SJCRH30 (cell line): ENCODE results near the gene CLCA4. TPM values are rescaled to one million over a fixed set of nuclear protein-coding genes. Genes with fewer than 3 reads are reported as not detected.
"Not testable (repeated sequence)": the region's sequence is repeated elsewhere in the genome, so short reads cannot be mapped to it uniquely, and the experiment has no call there.

Experiments used
- DNase-seq, 2 experiments: peaks; one replicate each; pipeline ENCODE4 v3.0.0-alpha.2; 2015 to 2020
- H3K27ac ChIP-seq: fragments of 250-450 bp; sonication (Bioruptor Pico); 2 replicates; pipeline ENCODE4 v1.5.1; 2020; ENCODE audit warnings: mild to moderate bottlenecking, moderate library complexity
- H3K27me3 ChIP-seq: fragments of 250-450 bp; sonication (Bioruptor Pico); 2 replicates; pipeline ENCODE4 v1.5.1; 2020; ENCODE audit warnings: mild to moderate bottlenecking, moderate library complexity
- H3K36me3 ChIP-seq: fragments of 250-450 bp; sonication (Bioruptor Pico); 2 replicates; pipeline ENCODE4 v1.5.1; 2020; ENCODE audit warnings: mild to moderate bottlenecking, moderate library complexity
- H3K4me1 ChIP-seq: fragments of 250-450 bp; sonication (Bioruptor Pico); 2 replicates; pipeline ENCODE4 v1.5.1; 2020; ENCODE audit warnings: mild to moderate bottlenecking, moderate library complexity
- H3K4me3 ChIP-seq: fragments of 250-450 bp; sonication (Bioruptor Pico); 2 replicates; pipeline ENCODE4 v1.5.1; 2020; ENCODE audit warnings: mild to moderate bottlenecking, moderate library complexity
- H3K9me3 ChIP-seq: fragments of 250-450 bp; sonication (Bioruptor Pico); replicated peaks from 2 replicates; pipeline ENCODE4 v1.5.1; 2020; ENCODE audit warnings: mild to moderate bottlenecking, moderate library complexity
- total RNA-seq: library from RNA; depleted of rRNA; stranded (reverse); fragments of >200 nt; shearing (Covaris generic); gene quantifications from 2 replicates; pipeline ENCODE4 v1.2.3, GENCODE V29; 2014

The CLCA4 gene
- total RNA-seq, 1 experiment from 2014 or later = not detected

GRCh38 chr1:86557739-86558138, 10.9 kb downstream of the CLCA4 start:
- no peaks in the 10 kb centered on the region for H3K27me3 ChIP-seq
- H3K27ac ChIP-seq = no peak overlapping the region
- H3K9me3 ChIP-seq = no peaks in the 10 kb centered on the region
- no peak for DNase-seq
- no peak overlapping the region for H3K4me3 ChIP-seq
- H3K4me1 ChIP-seq = no peaks in the 10 kb centered on the region
- H3K36me3 ChIP-seq = no peaks in the 10 kb centered on the region

- H3K27me3 ChIP-seq = no peaks in the 10 kb centered on the region
- no peaks in the 10 kb centered on the region for H3K9me3 ChIP-seq
- DNase-seq = no peak
- H3K27ac ChIP-seq = no peak overlapping the region
- no peak overlapping the region for H3K4me3 ChIP-seq
- H3K36me3 ChIP-seq = no peaks in the 10 kb centered on the region
- H3K4me1 ChIP-seq = no peaks in the 10 kb centered on the region
Observed at GRCh38 chr1:86563849-86564248, 17.0 kb downstream of the CLCA4 start.

- H3K36me3 ChIP-seq = no peaks in the 10 kb centered on the region
- H3K9me3 ChIP-seq = no peaks in the 10 kb centered on the region
- DNase-seq = no peak
- no peak overlapping the region for H3K27ac ChIP-seq
- no peaks in the 10 kb centered on the region for H3K4me1 ChIP-seq
- no peaks in the 10 kb centered on the region for H3K27me3 ChIP-seq
- H3K4me3 ChIP-seq = no peak overlapping the region
Observed at GRCh38 chr1:86567341-86567740, 20.5 kb downstream of the CLCA4 start.

- Histone ChIP-seq H3K4me3 (no peak overlapping the region), H3K9me3 (no peaks in the 10 kb centered on the region), H3K27me3 (no peaks in the 10 kb centered on the region), H3K4me1 (no peaks in the 10 kb centered on the region), H3K27ac (no peak overlapping the region), H3K36me3 (no peaks in the 10 kb centered on the region)
- no peak for DNase-seq
Observed at GRCh38 chr1:86567878-86568277, 21.0 kb downstream of the CLCA4 start.

- no peaks in the 10 kb centered on the region for H3K36me3 ChIP-seq
- no peaks in the 10 kb centered on the region; the same call in 1 of the 2 replicates for H3K27me3 ChIP-seq
- no peaks in the 10 kb centered on the region for H3K4me1 ChIP-seq
- DNase-seq = no peak
- no peak overlapping the region for H3K4me3 ChIP-seq
- H3K9me3 ChIP-seq = no peaks in the 10 kb centered on the region
- H3K27ac ChIP-seq = no peak overlapping the region
Observed at GRCh38 chr1:86573763-86574484, 27.0 kb downstream of the CLCA4 start.

GRCh38 chr1:86581231-86581630, 34.4 kb downstream of the CLCA4 start:
- no peaks in the 10 kb centered on the region for H3K36me3 ChIP-seq
- no peaks in the 10 kb centered on the region for H3K9me3 ChIP-seq
- no peaks in the 10 kb centered on the region for H3K4me1 ChIP-seq
- DNase-seq = no peak
- no peaks in the 10 kb centered on the region; the same call in 1 of the 2 replicates for H3K27me3 ChIP-seq
- H3K27ac ChIP-seq = no peak overlapping the region
- H3K4me3 ChIP-seq = no peak overlapping the region

- H3K4me3 ChIP-seq = no peak overlapping the region
- no peak overlapping the region for H3K27ac ChIP-seq
- no peaks in the 10 kb centered on the region for H3K9me3 ChIP-seq
- DNase-seq = no peak
- no peaks in the 10 kb centered on the region for H3K4me1 ChIP-seq
- no peaks in the 10 kb centered on the region; the same call in 1 of the 2 replicates for H3K27me3 ChIP-seq
- no peaks in the 10 kb centered on the region for H3K36me3 ChIP-seq
Observed at GRCh38 chr1:86582161-86582560, 35.3 kb downstream of the CLCA4 start.

- DNase-seq = no peak
- H3K27me3 ChIP-seq = no peaks in the 10 kb centered on the region; the same call in 1 of the 2 replicates
- no peak overlapping the region for H3K27ac ChIP-seq
- no peaks in the 10 kb centered on the region for H3K4me1 ChIP-seq
- no peak overlapping the region for H3K4me3 ChIP-seq
- no peaks in the 10 kb centered on the region for H3K9me3 ChIP-seq
- no peaks in the 10 kb centered on the region for H3K36me3 ChIP-seq
Observed at GRCh38 chr1:86583032-86583431, 36.2 kb downstream of the CLCA4 start.

- H3K27me3 ChIP-seq = no peaks in the 10 kb centered on the region; the same call in 1 of the 2 replicates
- H3K9me3 ChIP-seq = no peaks in the 10 kb centered on the region
- no peak overlapping the region for H3K27ac ChIP-seq
- no peaks in the 10 kb centered on the region for H3K36me3 ChIP-seq
- H3K4me3 ChIP-seq = no peak overlapping the region
- no peaks in the 10 kb centered on the region for H3K4me1 ChIP-seq
- DNase-seq = no peak
Observed at GRCh38 chr1:86583593-86583992, 36.7 kb downstream of the CLCA4 start.

- H3K9me3 ChIP-seq = no peaks in the 10 kb centered on the region
- no peaks in the 10 kb centered on the region for H3K36me3 ChIP-seq
- no peaks in the 10 kb centered on the region for H3K4me1 ChIP-seq
- peaks cover 5% of the 10 kb centered on the region; the same call in 1 of the 2 replicates for H3K27me3 ChIP-seq
- no peak for DNase-seq
- H3K4me3 ChIP-seq = no peak overlapping the region
- no peak overlapping the region for H3K27ac ChIP-seq
Observed at GRCh38 chr1:86594284-86594770, 47.4 kb downstream of the CLCA4 start.

- Histone ChIP-seq H3K36me3 (no peaks in the 10 kb centered on the region), H3K4me3 (no peak overlapping the region), H3K27me3 (no peaks in the 10 kb centered on the region), H3K27ac (no peak overlapping the region), H3K9me3 (no peaks in the 10 kb centered on the region), H3K4me1 (no peaks in the 10 kb centered on the region)
- DNase-seq = no peak
Observed at GRCh38 chr1:86596224-86596623, 49.3 kb downstream of the CLCA4 start.

- Histone ChIP-seq H3K27me3 (no peaks in the 10 kb centered on the region), H3K4me1 (no peaks in the 10 kb centered on the region), H3K36me3 (no peaks in the 10 kb centered on the region), H3K9me3 (no peaks in the 10 kb centered on the region), H3K27ac (no peak overlapping the region), H3K4me3 (no peak overlapping the region)
- DNase-seq = no peak
Observed at GRCh38 chr1:86596741-86597290, 49.9 kb downstream of the CLCA4 start.

- H3K27ac ChIP-seq, H3K9me3 ChIP-seq, H3K36me3 ChIP-seq: not testable (repeated sequence)
Observed at GRCh38 chr1:86606080-86606479, 59.2 kb downstream of the CLCA4 start.

GRCh38 chr1:86616433-86616832, 69.6 kb downstream of the CLCA4 start:
- no peak overlapping the region for H3K27ac ChIP-seq
- H3K27me3 ChIP-seq = 0 out of 2 replicates have a peak, but pooled peaks cover 3% of the 10 kb centered on the region
- no peak overlapping the region for H3K4me3 ChIP-seq
- no peaks in the 10 kb centered on the region for H3K4me1 ChIP-seq
- peaks cover 2% of the 10 kb centered on the region; the same call in 1 of the 2 replicates for H3K9me3 ChIP-seq
- no peaks in the 10 kb centered on the region for H3K36me3 ChIP-seq
- DNase-seq = no peak

More at GRCh38 chr1:86606080-86606479, 59.2 kb downstream of the CLCA4 start:
- not testable (repeated sequence) for H3K4me1 ChIP-seq, H3K27me3 ChIP-seq, DNase-seq, H3K4me3 ChIP-seq

GRCh38 chr1:86616871-86617270, 70.0 kb downstream of the CLCA4 start:
- Histone ChIP-seq H3K9me3 (peaks cover 2% of the 10 kb centered on the region; the same call in 1 of the 2 replicates), H3K27me3 (0 out of 2 replicates have a peak, but pooled peaks cover 3% of the 10 kb centered on the region), H3K4me3 (no peak overlapping the region), H3K4me1 (no peaks in the 10 kb centered on the region), H3K36me3 (no peaks in the 10 kb centered on the region), H3K27ac (no peak overlapping the region)
- no peak for DNase-seq
